ENCODE measurements around the gene ARAP1. TPM values are rescaled to one million over a fixed set of nuclear protein-coding genes. Genes with fewer than 3 reads are reported as not detected.
A peak's percentile ranks its signal among the peaks of the same experiment; 100 is the strongest.
"Not testable (repeated sequence)": the region's sequence is repeated elsewhere in the genome, so short reads cannot be mapped to it uniquely, and the experiment has no call there.

The ARAP1 gene
- total RNA-seq = 100 to 1,000 TPM; 155 to 166 TPM
- 10 to 100 TPM; 14.7 to 40.0 (median 27.6) TPM for polyA plus RNA-seq
- total RNA-seq = 71.8 to 174 (median 123) reads per million in 6 experiments

- ATAC-seq (peak; percentile 83 to 89), DNase-seq (peak; percentile 56 to 88 (median 75))
- H3K4me3 Mint-ChIP-seq = peak within 1 kb of the TSS; percentile 91 to 99 (median 96)
- H3K27ac Mint-ChIP-seq = peak within 1 kb of the TSS; percentile 75 to 98 (median 96)
- peaks cover 33 to 51% (median 48%) of the 10 kb centered on the region in 4 donors for H3K4me1 Mint-ChIP-seq
- H3K36me3 Mint-ChIP-seq = peaks cover 0 to 14% (median 0%) of the 10 kb centered on the region in 3 donors
- POLR2A ChIA-PET = interaction anchor here (0.6 to 2.6 kb wide), 5 partner anchors 16 to 41 kb away, joined by 3 to 7 read pairs (median 5); no protein-coding TSS in a partner anchor
- H3K27me3 Mint-ChIP-seq = no peaks in the 10 kb centered on the region
- H3K9me3 Mint-ChIP-seq = no peaks in the 10 kb centered on the region
Observed at GRCh38 chr11:72752088-72752914, at the start of gene ARAP1. Gene ARAP1 (minus strand): TSS chr11:72752408. CDS start chr11:72727128, 25,280 bp downstream.

- Mint-ChIP-seq H3K27ac (no peak overlapping the region), H3K27me3 (no peaks in the 10 kb centered on the region), H3K4me3 (no peak overlapping the region), H3K4me1 (peaks cover 5 to 11% (median 5%) of the 10 kb centered on the region in 4 donors), H3K9me3 (no peaks in the 10 kb centered on the region), H3K36me3 (no peaks in the 10 kb centered on the region)
- POLR2A ChIA-PET = interaction anchor here (0.7 kb wide), 1 partner anchor 19 kb away, joined by 3 read pairs; no protein-coding TSS in a partner anchor
- ATAC-seq = peak in 1 of 2 donors; percentile 44
- DNase-seq = no peak
Observed at GRCh38 chr11:72799441-72799840, 47.2 kb upstream of the ARAP1 start.

- Mint-ChIP-seq H3K4me3 (no peak overlapping the region), H3K27me3 (no peaks in the 10 kb centered on the region), H3K4me1 (peaks cover 7 to 21% (median 14%) of the 10 kb centered on the region in 4 donors), H3K27ac (peak overlapping the region in 2 of 10 donors; percentile 29 to 67), H3K36me3 (no peaks in the 10 kb centered on the region), H3K9me3 (no peaks in the 10 kb centered on the region)
- DNase-seq (no peak), ATAC-seq (no peak)
- POLR2A ChIA-PET = no interaction called here
Observed at GRCh38 chr11:72798361-72798760, 46.2 kb upstream of the ARAP1 start.

- ATAC-seq (peak; percentile 91), DNase-seq (peak; percentile 87 to 99 (median 96))
- Mint-ChIP-seq H3K4me3 (peak within 1 kb of the TSS; percentile 92 to 100 (median 98)), H3K36me3 (no peaks in the 10 kb centered on the region), H3K9me3 (no peaks in the 10 kb centered on the region), H3K27me3 (no peaks in the 10 kb centered on the region), H3K27ac (peak within 1 kb of the TSS; percentile 99 to 100 (median 100)), H3K4me1 (peaks cover 9 to 36% (median 29%) of the 10 kb centered on the region in 4 donors)
- POLR2A ChIA-PET = interaction anchor here (0.5 to 4.0 kb wide), 12 partner anchors 9 to 596 kb away, joined by 3 to 41 read pairs (median 6); partner anchors contain the start of genes ARAP1, ATG16L2 and FCHSD2
Observed at GRCh38 chr11:72793425-72794367, 41.5 kb upstream of the ARAP1 start, which contains the start of gene STARD10. Gene STARD10 (minus strand): TSS chr11:72794047. CDS start chr11:72781181, 12,866 bp downstream.

- H3K4me3 Mint-ChIP-seq = peak overlapping the region; percentile 92 to 100 (median 98)
- no peaks in the 10 kb centered on the region for H3K27me3 Mint-ChIP-seq
- peaks cover 9 to 38% (median 32%) of the 10 kb centered on the region in 4 donors for H3K4me1 Mint-ChIP-seq
- no peak for DNase-seq
- no peaks in the 10 kb centered on the region for H3K36me3 Mint-ChIP-seq
- peak overlapping the region; percentile 99 to 100 (median 100) for H3K27ac Mint-ChIP-seq
- ATAC-seq = no peak
- H3K9me3 Mint-ChIP-seq = no peaks in the 10 kb centered on the region
- POLR2A ChIA-PET = interaction anchor here (0.9 to 4.0 kb wide), 9 partner anchors 11 to 349 kb away, joined by 3 to 41 read pairs (median 8); partner anchors contain the start of genes ARAP1, ATG16L2 and FCHSD2
Observed at GRCh38 chr11:72793076-72793424, 40.8 kb upstream of the ARAP1 start.

GRCh38 chr11:72792437-72793021, 40.3 kb upstream of the ARAP1 start:
- Mint-ChIP-seq H3K9me3 (no peaks in the 10 kb centered on the region), H3K36me3 (no peaks in the 10 kb centered on the region), H3K4me1 (peaks cover 11 to 38% (median 37%) of the 10 kb centered on the region in 4 donors), H3K27ac (peak overlapping the region; percentile 99 to 100 (median 100)), H3K27me3 (no peaks in the 10 kb centered on the region), H3K4me3 (peak overlapping the region; percentile 1 to 100 (median 98))
- POLR2A ChIA-PET = interaction anchor here (0.9 to 4.0 kb wide), 9 partner anchors 10 to 350 kb away, joined by 3 to 41 read pairs (median 8); partner anchors contain the start of genes ARAP1, ATG16L2 and FCHSD2
- DNase-seq (no peak), ATAC-seq (no peak)

GRCh38 chr11:72791228-72791627, 39.0 kb upstream of the ARAP1 start:
- H3K36me3 Mint-ChIP-seq, H3K4me3 Mint-ChIP-seq, H3K9me3 Mint-ChIP-seq, DNase-seq, ATAC-seq, H3K27me3 Mint-ChIP-seq: not testable (repeated sequence)
- Mint-ChIP-seq H3K27ac (peak overlapping the region in 4 of 10 donors; percentile 19 to 62 (median 48)), H3K4me1 (peaks cover 11 to 46% (median 43%) of the 10 kb centered on the region in 4 donors)
- POLR2A ChIA-PET = interaction anchor here (0.7 to 4.0 kb wide), 3 partner anchors 18 to 44 kb away, joined by 3 to 41 read pairs (median 6); partner anchors contain the start of gene ATG16L2

- Mint-ChIP-seq H3K36me3 (no peaks in the 10 kb centered on the region), H3K27me3 (no peaks in the 10 kb centered on the region), H3K4me3 (no peak overlapping the region), H3K4me1 (peaks cover 8 to 43% (median 40%) of the 10 kb centered on the region in 4 donors), H3K27ac (peak overlapping the region in 1 of 10 donors; percentile 10), H3K9me3 (no peaks in the 10 kb centered on the region)
- no peak for DNase-seq
- no peak for ATAC-seq
- POLR2A ChIA-PET = interaction anchor here (0.7 kb wide), 1 partner anchor 32 kb away, joined by 3 read pairs; no protein-coding TSS in a partner anchor
Observed at GRCh38 chr11:72789493-72790131, 37.4 kb upstream of the ARAP1 start.

- DNase-seq = no peak
- no peak for ATAC-seq
- H3K27ac Mint-ChIP-seq = peak overlapping the region in 4 of 10 donors; percentile 51 to 72 (median 62)
- POLR2A ChIA-PET = interaction anchor here (0.6 kb wide), 1 partner anchor 1444 kb away, joined by 3 read pairs; no protein-coding TSS in a partner anchor
- no peaks in the 10 kb centered on the region for H3K9me3 Mint-ChIP-seq
- H3K4me3 Mint-ChIP-seq = peak overlapping the region in 1 of 10 donors; percentile 41
- peaks cover 4 to 30% (median 28%) of the 10 kb centered on the region in 4 donors for H3K4me1 Mint-ChIP-seq
- no peaks in the 10 kb centered on the region for H3K27me3 Mint-ChIP-seq
- no peaks in the 10 kb centered on the region for H3K36me3 Mint-ChIP-seq
Observed at GRCh38 chr11:72788241-72788640, 36.0 kb upstream of the ARAP1 start.

- ATAC-seq (peak; percentile 56 to 62), DNase-seq (no peak)
- POLR2A ChIA-PET = interaction anchor here (0.6 kb wide), 1 partner anchor 1445 kb away, joined by 3 read pairs; no protein-coding TSS in a partner anchor
- peak overlapping the region in 6 of 10 donors; percentile 34 to 67 (median 62) for H3K27ac Mint-ChIP-seq
- H3K4me3 Mint-ChIP-seq = peak overlapping the region in 1 of 10 donors; percentile 11
- no peaks in the 10 kb centered on the region for H3K36me3 Mint-ChIP-seq
- H3K9me3 Mint-ChIP-seq = no peaks in the 10 kb centered on the region
- H3K4me1 Mint-ChIP-seq = peaks cover 4 to 28% (median 26%) of the 10 kb centered on the region in 4 donors
- H3K27me3 Mint-ChIP-seq = no peaks in the 10 kb centered on the region
Observed at GRCh38 chr11:72787216-72788104, 35.3 kb upstream of the ARAP1 start.

Data from naive thymus-derived CD8-positive, alpha-beta T cell (primary cell).